ENCODE measurements around the gene SLC30A7.

SLC30A7 gene

GRCh38 chr1:100988121-100988520, 92.2 kb downstream of the SLC30A7 start:
- no peak for DNase-seq

GRCh38 chr1:100989306-100990077, 93.6 kb downstream of the SLC30A7 start:
- no peak for DNase-seq

GRCh38 chr1:100995198-100995988, 99.5 kb downstream of the SLC30A7 start:
- peak in 1 of 2 donors; percentile 66 for DNase-seq

- no peak for DNase-seq
Observed at GRCh38 chr1:100998426-100998825, 102.5 kb downstream of the SLC30A7 start.

GRCh38 chr1:101000131-101000873, 104.4 kb downstream of the SLC30A7 start:
- DNase-seq = no peak

GRCh38 chr1:101002551-101002950, 106.7 kb downstream of the SLC30A7 start:
- DNase-seq = peak in 1 of 2 donors; percentile 80

GRCh38 chr1:101003012-101003650, 107.2 kb downstream of the SLC30A7 start:
- DNase-seq = no peak

GRCh38 chr1:101004061-101004460, 108.2 kb downstream of the SLC30A7 start:
- DNase-seq = no peak

GRCh38 chr1:101004670-101005069, 108.8 kb downstream of the SLC30A7 start:
- no peak for DNase-seq

GRCh38 chr1:101005183-101005582, 109.3 kb downstream of the SLC30A7 start:
- DNase-seq = no peak

GRCh38 chr1:101005871-101006270, 110.0 kb downstream of the SLC30A7 start:
- no peak for DNase-seq

GRCh38 chr1:101006553-101006952, 110.7 kb downstream of the SLC30A7 start:
- DNase-seq = no peak

GRCh38 chr1:101008229-101008834, 112.4 kb downstream of the SLC30A7 start:
- DNase-seq = no peak

GRCh38 chr1:101013776-101014175, 117.9 kb downstream of the SLC30A7 start:
- DNase-seq = no peak

GRCh38 chr1:101017448-101017847, 121.6 kb downstream of the SLC30A7 start:
- no peak for DNase-seq

- no peak for DNase-seq
Observed at GRCh38 chr1:101022294-101022693, 126.4 kb downstream of the SLC30A7 start.

- no peak for DNase-seq
Observed at GRCh38 chr1:101025283-101025656, 129.4 kb downstream of the SLC30A7 start.

- peak; percentile 68 to 75 for DNase-seq
Observed at GRCh38 chr1:101025657-101026429, 130.0 kb downstream of the SLC30A7 start, which contains the start of gene DPH5. DPH5 (minus strand) TSS chr1:101025784; CDS start chr1:101025443, 341 bp downstream.

- DNase-seq = no peak
Observed at GRCh38 chr1:101026430-101026788, 130.5 kb downstream of the SLC30A7 start.

- DNase-seq = no peak
Observed at GRCh38 chr1:101027194-101027772, 131.4 kb downstream of the SLC30A7 start.

- DNase-seq = no peak
Observed at GRCh38 chr1:101028466-101028865, 132.6 kb downstream of the SLC30A7 start.

Measured in bone marrow (tissue), 2 donors.